ENCODE results near the gene ABL2.

ABL2 gene

GRCh38 chr1:179205284-179205683 lies 24.2 kb downstream of the ABL2 start:
- Histone ChIP-seq H3K27ac (ENCODE audit: low read depth, low read length) (no peak overlapping the region), H3K36me3 (ENCODE audit: control insufficient read depth, low read length) (no peaks in the 10 kb centered on the region), H3K79me2 (ENCODE audit: control insufficient read depth, low read length) (peaks cover 29% of the 10 kb centered on the region), H3K4me3 (ENCODE audit: low read length) (no peak overlapping the region), H3K9me3 (ENCODE audit: control insufficient read depth, insufficient read depth, low read length) (no peaks in the 10 kb centered on the region), H3K27me3 (ENCODE audit: control insufficient read depth, low read length) (no peaks in the 10 kb centered on the region), H3K9me2 (replicated peaks; ENCODE audit: control insufficient read depth, low read length) (no peaks in the 10 kb centered on the region), H3K4me1 (ENCODE audit: control insufficient read depth, low read length) (no peaks in the 10 kb centered on the region), H4K20me1 (ENCODE audit: control insufficient read depth, insufficient read depth, low read depth, low read length) (no peaks in the 10 kb centered on the region), H3F3A (ENCODE audit: control insufficient read depth, insufficient read depth) (peaks cover 4% of the 10 kb centered on the region; the same call in 1 of the 2 replicates), H3K4me2 (ENCODE audit: low read length) (no peak overlapping the region)
- TF ChIP-seq CTCF (IDR thresholded peaks at IDR 0.05; ENCODE audit: low read depth, low read length, poor library complexity, severe bottlenecking): no peak
- TF ChIP-seq EZH2phosphoT487 (IDR thresholded peaks at IDR 0.05; ENCODE audit: borderline replicate concordance, low read length): no peak

GRCh38 chr1:179202161-179202560 lies 27.3 kb downstream of the ABL2 start:
- Histone ChIP-seq H3K36me3 (ENCODE audit: control insufficient read depth, low read length) (no peaks in the 10 kb centered on the region), H3F3A (ENCODE audit: control insufficient read depth, insufficient read depth) (peaks cover 4% of the 10 kb centered on the region; the same call in 1 of the 2 replicates), H3K9me3 (ENCODE audit: control insufficient read depth, insufficient read depth, low read length) (no peaks in the 10 kb centered on the region), H3K79me2 (ENCODE audit: control insufficient read depth, low read length) (peaks cover 22% of the 10 kb centered on the region), H3K27ac (ENCODE audit: low read depth, low read length) (no peak overlapping the region), H3K27me3 (ENCODE audit: control insufficient read depth, low read length) (no peaks in the 10 kb centered on the region), H4K20me1 (ENCODE audit: control insufficient read depth, insufficient read depth, low read depth, low read length) (no peaks in the 10 kb centered on the region), H3K4me3 (ENCODE audit: low read length) (no peak overlapping the region), H3K4me2 (ENCODE audit: low read length) (no peak overlapping the region), H3K4me1 (ENCODE audit: control insufficient read depth, low read length) (no peaks in the 10 kb centered on the region), H3K9me2 (replicated peaks; ENCODE audit: control insufficient read depth, low read length) (no peaks in the 10 kb centered on the region)
- TF ChIP-seq EZH2phosphoT487 (IDR thresholded peaks at IDR 0.05; ENCODE audit: borderline replicate concordance, low read length) (no peak), CTCF (IDR thresholded peaks at IDR 0.05; ENCODE audit: low read depth, low read length, poor library complexity, severe bottlenecking) (no peak)

GRCh38 chr1:179200586-179200985 lies 28.9 kb downstream of the ABL2 start:
- Histone ChIP-seq H3K9me3 (ENCODE audit: control insufficient read depth, insufficient read depth, low read length) (no peaks in the 10 kb centered on the region), H4K20me1 (ENCODE audit: control insufficient read depth, insufficient read depth, low read depth, low read length) (no peaks in the 10 kb centered on the region), H3K36me3 (ENCODE audit: control insufficient read depth, low read length) (no peaks in the 10 kb centered on the region), H3K9me2 (replicated peaks; ENCODE audit: control insufficient read depth, low read length) (no peaks in the 10 kb centered on the region), H3K4me1 (ENCODE audit: control insufficient read depth, low read length) (no peaks in the 10 kb centered on the region), H3K27me3 (ENCODE audit: control insufficient read depth, low read length) (no peaks in the 10 kb centered on the region), H3K79me2 (ENCODE audit: control insufficient read depth, low read length) (peaks cover 19% of the 10 kb centered on the region), H3F3A (ENCODE audit: control insufficient read depth, insufficient read depth) (peaks cover 4% of the 10 kb centered on the region; the same call in 1 of the 2 replicates), H3K4me2 (ENCODE audit: low read length) (no peak overlapping the region), H3K27ac (ENCODE audit: low read depth, low read length) (no peak overlapping the region), H3K4me3 (ENCODE audit: low read length) (no peak overlapping the region)
- no peak for TF ChIP-seq CTCF (IDR thresholded peaks at IDR 0.05; ENCODE audit: low read depth, low read length, poor library complexity, severe bottlenecking)
- no peak for TF ChIP-seq EZH2phosphoT487 (IDR thresholded peaks at IDR 0.05; ENCODE audit: borderline replicate concordance, low read length)
